ENCODE measurements around the gene ZBTB48.
"Not testable (repeated sequence)": the region's sequence is repeated elsewhere in the genome, so short reads cannot be mapped to it uniquely, and the experiment has no call there.

ZBTB48 gene

GRCh38 chr1:6635910-6636760, 56.3 kb downstream of the ZBTB48 start:
- DNase-seq = no peak

- DNase-seq = not testable (repeated sequence)
Measured at GRCh38 chr1:6636778-6637177, 57.0 kb downstream of the ZBTB48 start.

- DNase-seq = no peak
Measured at GRCh38 chr1:6637770-6638169, 58.0 kb downstream of the ZBTB48 start.

- no peak for DNase-seq
Measured at GRCh38 chr1:6638226-6638625, 58.4 kb downstream of the ZBTB48 start.
